ENCODE measurements around the gene SHISA7.

GRCh38 chr19:55382013-55382412, 61.1 kb downstream of the SHISA7 start:
- TF ChIP-seq CTCF (IDR thresholded peaks at IDR 0.05): no peak
- no peak for TF ChIP-seq POLR2A (IDR thresholded peaks at IDR 0.05; ENCODE audit: low read length)
- no peak for TF ChIP-seq SMC3 (IDR thresholded peaks at IDR 0.05)
- TF ChIP-seq EP300 (IDR thresholded peaks at IDR 0.05): no peak
- no peak for TF ChIP-seq PBX3 (IDR thresholded peaks at IDR 0.05)
- TF ChIP-seq MAX (IDR thresholded peaks at IDR 0.05): no peak
- no peak for TF ChIP-seq KDM1A (IDR thresholded peaks at IDR 0.05; ENCODE audit: low read depth)
- no peak for TF ChIP-seq RAD21 (conservative IDR thresholded peaks at IDR 0.05 in 1 of 2, IDR thresholded peaks at IDR 0.05 in 1 of 2)
